HepG2 (cell line): Measurements from ENCODE around the gene TMEM235. TPM values are rescaled to one million over a fixed set of nuclear protein-coding genes. Genes with fewer than 3 reads are reported as not detected.

ENCODE experiments used
- ATAC-seq: fragments of 200-7000 bp; cut with Tn5 transposase; 3 replicates; pipeline ENCODE4 v1.9.1; 2020; ENCODE audit warnings: mild to moderate bottlenecking, moderate library complexity
- BruUV-seq: library from RNA; stranded (reverse); fragments of 400-500 nt; replicated peaks from 2 replicates; lab custom pipeline; 2021; lab: Mats Ljungman, UMichigan
- CTCF ChIA-PET: fragments of 300-600 bp; formaldehyde crosslinking; extraction: SDS; loops from one replicate; lab custom pipeline; 2021; ENCODE audit warnings: low total read pairs, inconsistent platforms, low intra/inter-chr PET ratio; lab: Yijun Ruan, JAX
- POLR2A ChIA-PET: fragments of 350-600 bp; sonication (Branson Sonifier 250); formaldehyde crosslinking; loops from one replicate; lab custom pipeline; 2020; ENCODE audit warnings: antibody characterized with exemption, inconsistent platforms; lab: Yijun Ruan, JAX
- DNase-seq: peaks from one replicate; pipeline ENCODE4 v3.0.0-alpha.2; 2015; ENCODE audit warnings: low spot score
- FAIRE-seq: peaks from 3 replicates; lab custom pipeline; 2011; peaks lifted over from hg19 to GRCh38; lab: Jason Lieb, UNC
- H2AFZ ChIP-seq: one replicate; pipeline ENCODE4 v1.6.1; 2011; ENCODE audit warnings: low read length, inconsistent platforms
- H3K27ac ChIP-seq: fragments of 300-600 bp; 3 replicates; pipeline ENCODE4 v1.8.0; 2011; ENCODE audit warnings: mixed run types, mild to moderate bottlenecking, mixed read lengths, low read length, inconsistent platforms; ENCODE audit not compliant: insufficient read depth; ENCODE audit errors: extremely low read length
- H3K27me3 ChIP-seq, 2 experiments: fragments of 200-600 bp in 1 of 2; 2 replicates in 1 of 2; 3 replicates in 1 of 2; pipeline versions ENCODE4 v1.6.0 to v1.8.0; 2011; ENCODE audit warnings: low read length in 2 of 2, mild to moderate bottlenecking in 2 of 2, moderate library complexity in 2 of 2, inconsistent platforms in 1 of 2; ENCODE audit not compliant: insufficient read depth in 2 of 2, control insufficient read depth in 1 of 2
- H3K36me3 ChIP-seq, 2 experiments: fragments of 200-600 bp in 1 of 2; replicated peaks in 1 of 2; 2 replicates in 1 of 2; 3 replicates in 1 of 2; pipeline versions ENCODE4 v1.5.1 to v1.8.0; 2011; ENCODE audit warnings: low read length in 2 of 2, inconsistent platforms in 1 of 2; ENCODE audit not compliant: insufficient read depth in 2 of 2, control insufficient read depth in 1 of 2
- H3K4me1 ChIP-seq: 2 replicates; pipeline ENCODE4 v1.5.1; 2012; ENCODE audit warnings: low read length, inconsistent platforms; ENCODE audit not compliant: insufficient read depth
- H3K4me2 ChIP-seq: 2 replicates; pipeline ENCODE4 v1.6.0; 2011; ENCODE audit warnings: low read depth, low read length, inconsistent platforms
- H3K4me3 ChIP-seq, 3 experiments: fragments of 200-600 bp in 1 of 3; sonication (generic), shearing (Covaris generic) in 1 of 3; replicated peaks in 1 of 3; 2 replicates each; pipeline ENCODE4 v1.5.1; 2011 to 2016; ENCODE audit warnings: low read length in 3 of 3, inconsistent platforms in 2 of 3, low read depth in 2 of 3, mild to moderate bottlenecking in 2 of 3, control low read depth in 1 of 3, mixed read lengths in 1 of 3; ENCODE audit not compliant: insufficient read depth in 1 of 3
- H3K79me2 ChIP-seq: one replicate; pipeline ENCODE4 v1.6.1; 2011; ENCODE audit warnings: low read length, inconsistent platforms; ENCODE audit not compliant: insufficient read depth
- H3K9ac ChIP-seq: 2 replicates; pipeline ENCODE4 v1.6.0; 2011; ENCODE audit warnings: mild to moderate bottlenecking, low read depth, low read length, inconsistent platforms; ENCODE audit not compliant: insufficient read depth
- H3K9me3 ChIP-seq: 2 replicates; pipeline ENCODE4 v1.5.1; 2012; ENCODE audit warnings: mild to moderate bottlenecking, low read length
- H4K20me1 ChIP-seq: 2 replicates; pipeline ENCODE4 v1.6.0; 2011; ENCODE audit warnings: inconsistent platforms, mild to moderate bottlenecking, low read length, moderate library complexity; ENCODE audit not compliant: insufficient read depth
- ARID5B ChIP-seq: IDR thresholded peaks from 2 replicates; pipeline ENCODE4 v1.4.0; 2020; ENCODE audit warnings: mild to moderate bottlenecking, missing genetic modification reagents
- ESRRA ChIP-seq: sonication (generic); formaldehyde crosslinking; IDR thresholded peaks from 2 replicates; pipeline ENCODE4 v1.5.1; 2020; ENCODE audit warnings: mild to moderate bottlenecking, low read depth, missing genetic modification reagents
- HOXA9 ChIP-seq: sonication (generic); formaldehyde crosslinking; IDR thresholded peaks from 2 replicates; pipeline ENCODE4 v1.8.1; 2022; ENCODE audit warnings: missing genetic modification reagents, mild to moderate bottlenecking, moderate library complexity, borderline replicate concordance
- ZNF652 ChIP-seq: IDR thresholded peaks from 2 replicates; pipeline ENCODE4 v1.6.1; 2016; ENCODE audit warnings: low read depth, borderline replicate concordance
- ZNF768 ChIP-seq: sonication (generic); formaldehyde crosslinking; IDR thresholded peaks from 2 replicates; pipeline ENCODE4 v1.4.0; 2020; ENCODE audit warnings: missing genetic modification reagents
- WGBS: methylation state at CpG from one replicate; pipeline ENCODE4 v1.1.6; 2017; ENCODE audit warnings: low lambda C conversion rate; 5-methylcytosine and 5-hydroxymethylcytosine counted together
- in situ Hi-C: cut with HindIII; loops from 2 replicates; pipeline ENCODE4 v1.10.0; 2017; ENCODE audit warnings: low pct_unique_long_range_greater_than_20kb; ENCODE audit not compliant: extremely low pct_ligation_motif_present
- intact Hi-C: fragments of 100-400 bp; cut with micrococcal nuclease; formaldehyde crosslinking; loops from one replicate; pipeline ENCODE4 v1.10.0; 2022; ENCODE audit not compliant: unreplicated experiment
- polyA plus RNA-seq, 8 experiments: library from polyadenylated mRNA; depleted of rRNA in 3 of 8; stranded (reverse) in 7 of 8; unstranded in 1 of 8; fragments of >200 nt; fragmentation: Illumina TruSeq in 4 of 8; extraction: Trizol in 4 of 8; gene quantifications; 2 replicates each; pipeline versions ENCODE4 v1.2.1 to v1.2.3, GENCODE V29; 2011 to 2016; ENCODE audit warnings: low read depth in 4 of 8, missing spikeins in 1 of 8, mixed read lengths in 1 of 8; ENCODE audit not compliant: insufficient read depth in 1 of 8
- total RNA-seq, 5 experiments: library from RNA; depleted of rRNA; stranded (reverse); fragments of >200 nt; fragmentation: Illumina TruSeq; extraction: Trizol; gene quantifications; 2 replicates each; pipeline ENCODE4 v1.2.3, GENCODE V29; 2016; ENCODE audit warnings: low read depth in 1 of 5

The TMEM235 gene
- total and polyA plus RNA-seq, 2 of the 13 experiments (the other 11 are each of a cell fraction or from before 2014, with no cell fraction given): not detected

GRCh38 chr17:78267253-78268073 is 36.0 kb downstream of the TMEM235 start:
- ChIA-PET POLR2A (no interaction called here), CTCF (no interaction called here)
- no TSS peak for BruUV-seq
- Histone ChIP-seq H3K4me1 (peaks cover 62% of the 10 kb centered on the region), H4K20me1 (no peaks in the 10 kb centered on the region), H3K27ac (no peak overlapping the region), H3K9ac (no peak overlapping the region), H3K27me3 (peaks cover 34 to 87% of the 10 kb centered on the region in 2 experiments), H3K36me3 (no peaks in the 10 kb centered on the region), H3K9me3 (no peaks in the 10 kb centered on the region), H3K4me3 (no peak overlapping the region), H3K4me2 (no peak overlapping the region), H2AFZ (no peak overlapping the region), H3K79me2 (no peaks in the 10 kb centered on the region)
- FAIRE-seq (no peak), ATAC-seq (no peak), DNase-seq (no peak)
- peak; percentile 49; the same call in 1 of the 2 replicates for TF ChIP-seq ZNF652
- no peak for TF ChIP-seq HOXA9
- in situ Hi-C loops (no loop called here), intact Hi-C loops (no loop called here)
- WGBS: 43% methylated on average over 23 of the region's 26 CpGs

GRCh38 chr17:78268191-78268874 is 36.9 kb downstream of the TMEM235 start:
- peak; percentile 26; the same call in 1 of the 2 replicates for TF ChIP-seq ZNF768 (CRISPR knock-in tag)
- TF ChIP-seq ESRRA: no peak
- no peak for TF ChIP-seq ARID5B (CRISPR knock-in tag)
- no peaks in the 10 kb centered on the region for H4K20me1 ChIP-seq
- H3K4me2 ChIP-seq: no peak overlapping the region; the same call in 1 of the 2 replicates
- H3K4me1 ChIP-seq: peaks cover 56% of the 10 kb centered on the region
- FAIRE-seq (no peak), ATAC-seq (no peak), DNase-seq (no peak)
- peaks cover 33 to 91% of the 10 kb centered on the region in 2 experiments for H3K27me3 ChIP-seq
- 26% methylated on average over 9 of the region's 24 CpGs for WGBS
- peak overlapping the region in 1 of 3 experiments; percentile 33; a peak in 1 of 6 replicates for H3K4me3 ChIP-seq
- H3K9me3 ChIP-seq: no peaks in the 10 kb centered on the region
- H3K9ac ChIP-seq: no peak overlapping the region
- CTCF ChIA-PET: no interaction called here
- no peak overlapping the region for H2AFZ ChIP-seq
- intact Hi-C loops: no loop called here
- no TSS peak for BruUV-seq
- H3K79me2 ChIP-seq: no peaks in the 10 kb centered on the region
- in situ Hi-C loops: no loop called here
- POLR2A ChIA-PET: no interaction called here
- H3K27ac ChIP-seq: no peak overlapping the region
- H3K36me3 ChIP-seq: no peaks in the 10 kb centered on the region
